ENCODE measurements around the gene EMX2. TPM values are rescaled to one million over a fixed set of nuclear protein-coding genes. Genes with fewer than 3 reads are reported as not detected.

EMX2 gene
- total RNA-seq, 4 donors from 2014 or later = 0.32 to 1.2 (median 0.89) TPM; not detected in 1

GRCh38 chr10:117551330-117552155 is 9.0 kb downstream of the EMX2 start:
- peaks cover 100% of the 10 kb centered on the region for H3K27me3 ChIP-seq
- H3K9me3 ChIP-seq = no peaks in the 10 kb centered on the region
- 5 to 8% methylated on average over 16 to 26 of the region's 45 CpGs for WGBS, 2 donors (ENCODE audit: low coverage in 1 of 2)
- H3K36me3 ChIP-seq = no peaks in the 10 kb centered on the region
- ATAC-seq = no peak
- no peak overlapping the region for H3K4me3 ChIP-seq
- H3K27ac ChIP-seq = no peak overlapping the region
- H3K4me1 ChIP-seq = peaks cover 0 to 38% (median 0%) of the 10 kb centered on the region in 3 donors
- TF ChIP-seq CTCF (IDR thresholded peaks at IDR 0.05) (no peak), POLR2A (IDR thresholded peaks at IDR 0.05) (no peak), POLR2AphosphoS5 (IDR thresholded peaks at IDR 0.05) (no peak), EP300 (IDR thresholded peaks at IDR 0.05) (no peak)

DNA sequence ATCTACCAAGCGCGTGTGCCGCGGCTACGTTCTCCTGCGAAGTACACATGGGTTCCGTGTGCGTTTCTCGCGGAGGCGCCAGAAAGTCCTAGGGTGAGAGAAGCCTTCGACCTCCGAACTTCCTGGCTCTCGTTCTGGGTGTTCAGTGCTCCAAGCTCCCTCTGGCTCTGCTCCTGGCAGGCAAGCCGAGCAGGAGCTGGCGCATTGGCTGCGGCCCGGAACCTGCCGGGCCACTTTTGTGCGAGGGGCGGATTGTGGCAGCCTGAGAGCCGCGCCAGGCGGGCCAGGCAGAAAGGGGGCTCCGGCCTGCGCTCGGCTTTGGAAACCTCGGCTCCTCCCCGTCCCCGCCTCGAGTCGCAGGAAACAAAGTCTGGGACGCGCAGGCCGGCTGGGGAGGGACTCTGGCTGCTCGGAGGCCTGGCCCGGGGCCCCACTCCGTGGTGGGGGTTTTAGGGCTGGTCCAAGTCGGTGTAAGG is 9.6 kb downstream of the EMX2 start:
- 19% methylated on average over 4 of the region's 39 CpGs; no CpG with 5 or more reads in 1 of the 2 donors for WGBS, 2 donors (ENCODE audit: low coverage in 1 of 2)
- TF ChIP-seq POLR2A (IDR thresholded peaks at IDR 0.05) (no peak), POLR2AphosphoS5 (IDR thresholded peaks at IDR 0.05) (no peak), EP300 (IDR thresholded peaks at IDR 0.05) (no peak), CTCF (IDR thresholded peaks at IDR 0.05) (no peak)
- H3K4me1 ChIP-seq = peaks cover 0 to 32% (median 0%) of the 10 kb centered on the region in 3 donors
- H3K36me3 ChIP-seq = no peaks in the 10 kb centered on the region
- peaks cover 100% of the 10 kb centered on the region for H3K27me3 ChIP-seq
- H3K27ac ChIP-seq = no peak overlapping the region
- no peak overlapping the region for H3K4me3 ChIP-seq
- no peaks in the 10 kb centered on the region for H3K9me3 ChIP-seq
- no peak for ATAC-seq

- H3K27ac ChIP-seq = no peak overlapping the region
- peaks cover 95% of the 10 kb centered on the region for H3K27me3 ChIP-seq
- peaks cover 0 to 27% (median 0%) of the 10 kb centered on the region in 3 donors for H3K4me1 ChIP-seq
- WGBS, 2 donors (ENCODE audit: low coverage in 1 of 2) = 8% methylated on average over 9 of the region's 13 CpGs
- no peak for TF ChIP-seq POLR2A (IDR thresholded peaks at IDR 0.05)
- TF ChIP-seq POLR2AphosphoS5 (IDR thresholded peaks at IDR 0.05) = no peak
- no peak overlapping the region for H3K4me3 ChIP-seq
- H3K36me3 ChIP-seq = no peaks in the 10 kb centered on the region
- ATAC-seq = no peak
- no peaks in the 10 kb centered on the region for H3K9me3 ChIP-seq
These were observed 10.2 kb downstream of the EMX2 start for GRCh38 chr10:117552701-117553141.

DNA sequence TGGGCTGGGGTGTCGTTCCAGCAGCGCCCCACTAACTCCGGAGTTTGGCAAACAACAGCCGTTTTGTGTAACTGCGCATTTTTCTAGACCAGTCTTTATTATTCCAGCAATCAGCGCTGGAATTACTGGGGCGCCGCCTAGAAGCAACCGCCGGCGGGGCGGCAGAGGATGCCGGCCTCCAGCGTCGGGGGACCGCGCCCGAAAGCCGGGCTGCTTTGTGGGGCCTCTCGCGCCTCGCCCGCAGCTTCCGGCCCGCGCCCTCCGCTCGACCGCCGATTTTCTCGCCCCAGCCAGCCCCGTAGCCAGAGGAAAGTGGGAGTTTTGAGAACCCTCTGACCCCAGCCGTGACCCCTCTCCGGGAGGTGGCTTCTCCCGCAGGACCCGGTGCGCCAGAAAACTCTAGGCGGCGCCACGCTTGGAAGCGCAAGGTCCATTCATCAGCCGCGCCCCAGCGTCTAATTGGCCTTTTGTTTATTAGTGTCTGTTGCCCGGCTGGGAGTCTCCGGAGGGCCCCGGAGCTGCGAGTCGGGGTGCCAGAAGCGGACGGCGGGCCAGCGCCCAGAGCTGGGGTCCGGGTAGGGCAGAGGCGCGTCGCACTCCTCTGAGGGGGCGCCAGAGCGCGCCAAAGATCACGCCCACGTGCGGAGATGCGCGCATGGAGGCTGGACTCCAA is 10.7 kb downstream of the EMX2 start:
- Histone ChIP-seq H3K36me3 (no peaks in the 10 kb centered on the region), H3K27me3 (peaks cover 93% of the 10 kb centered on the region), H3K27ac (no peak overlapping the region), H3K4me1 (peaks cover 0 to 26% (median 0%) of the 10 kb centered on the region in 3 donors), H3K4me3 (peak overlapping the region in 1 of 2 donors; percentile 12), H3K9me3 (no peaks in the 10 kb centered on the region)
- TF ChIP-seq POLR2AphosphoS5 (IDR thresholded peaks at IDR 0.05) = no peak
- TF ChIP-seq POLR2A (IDR thresholded peaks at IDR 0.05) = no peak
- no peak for TF ChIP-seq EP300 (IDR thresholded peaks at IDR 0.05)
- no peak for TF ChIP-seq CTCF (IDR thresholded peaks at IDR 0.05)
- no peak for ATAC-seq
- 0 to 17% methylated on average over 1 to 6 of the region's 65 CpGs for WGBS, 2 donors (ENCODE audit: low coverage in 1 of 2)

- TF ChIP-seq EP300 (IDR thresholded peaks at IDR 0.05) (no peak), POLR2A (IDR thresholded peaks at IDR 0.05) (no peak), POLR2AphosphoS5 (IDR thresholded peaks at IDR 0.05) (no peak), CTCF (IDR thresholded peaks at IDR 0.05) (no peak)
- WGBS, 2 donors (ENCODE audit: low coverage in 1 of 2) = 8 to 16% methylated on average over 4 to 12 of the region's 19 CpGs
- Histone ChIP-seq H3K9me3 (no peaks in the 10 kb centered on the region), H3K27ac (no peak overlapping the region), H3K4me1 (peaks cover 0 to 26% (median 0%) of the 10 kb centered on the region in 3 donors), H3K36me3 (no peaks in the 10 kb centered on the region), H3K27me3 (peaks cover 92% of the 10 kb centered on the region), H3K4me3 (no peak overlapping the region)
- no peak for ATAC-seq
These were observed 11.2 kb downstream of the EMX2 start for GRCh38 chr10:117553815-117554172.

Measured in gastroesophageal sphincter (tissue), 4 donors.